ENCODE data around the gene PIGO. TPM values are rescaled to one million over a fixed set of nuclear protein-coding genes. Genes with fewer than 3 reads are reported as not detected.

Gene PIGO
- total and polyA plus RNA-seq, 9 of the 15 experiments (the other 6 are each of a cell fraction or from before 2014, with no cell fraction given) = 5.4 to 13.7 (median 9.7) TPM

DNA sequence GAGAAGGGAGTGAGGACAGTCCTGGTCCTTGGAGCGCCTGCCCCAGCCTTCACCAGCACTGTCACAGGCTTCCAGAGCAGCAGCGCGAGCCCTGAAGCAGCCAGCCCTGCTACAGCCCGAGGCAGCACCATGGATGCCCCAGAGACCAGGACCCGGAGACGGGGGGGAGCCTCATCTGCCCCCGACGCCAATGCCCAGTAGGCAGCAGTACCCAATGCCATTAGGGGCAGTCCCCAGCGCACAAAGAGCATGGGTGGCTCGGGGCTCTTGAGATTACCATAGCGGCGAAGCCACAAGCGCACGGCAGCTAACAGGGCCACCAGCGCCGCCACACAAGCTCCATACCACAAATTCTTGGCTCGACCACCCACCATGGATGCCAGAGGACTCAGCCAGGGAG lies 4.9 kb downstream of the PIGO start:
- 90% methylated on average over 12 of the region's 17 CpGs for WGBS (ENCODE audit: insufficient coverage, low coverage, missing lambda C conversion rate)
- peaks cover 62% of the 10 kb centered on the region; the same call in 2 of the 3 replicates for H3K36me3 ChIP-seq (ENCODE audit: control insufficient read depth, insufficient read depth, low read length)

GRCh38 chr9:35089434-35089833 lies 7.0 kb downstream of the PIGO start:
- ChIA-PET POLR2A (no interaction called here), CTCF (ENCODE audit: low intra/inter-chr PET ratio) (no interaction called here)
- no TSS peak for BruUV-seq (replicated peaks)
- Histone ChIP-seq H3K27ac (ENCODE audit: extremely low read depth, low read depth, low read length) (no peak overlapping the region), H3K27me3 (ENCODE audit: control insufficient read depth in 2 of 2, insufficient read depth in 2 of 2, low read length in 2 of 2) (no peaks in the 10 kb centered on the region), H3K9me3 (replicated peaks; ENCODE audit: control insufficient read depth, insufficient read depth, low read depth, low read length) (no peaks in the 10 kb centered on the region), H3K79me2 (ENCODE audit: control insufficient read depth, insufficient read depth, low read length) (no peaks in the 10 kb centered on the region), H4K20me1 (replicated peaks; ENCODE audit: control insufficient read depth, insufficient read depth, low read length) (no peaks in the 10 kb centered on the region), H3K4me1 (replicated peaks in 1 of 2; ENCODE audit: control insufficient read depth in 2 of 2, insufficient read depth in 2 of 2, low read length in 2 of 2) (peaks cover 0 to 4% of the 10 kb centered on the region in 2 experiments; a peak in 2 of 5 replicates), H3K4me3 (no peak overlapping the region), H3K9ac (ENCODE audit: insufficient read depth in 1 of 2, low read depth in 2 of 2, low read length in 2 of 2) (no peak overlapping the region), H2AFZ (ENCODE audit: low read depth, low read length) (no peak overlapping the region), H3K36me3 (ENCODE audit: control insufficient read depth, insufficient read depth, low read length) (peaks cover 62% of the 10 kb centered on the region; the same call in 2 of the 3 replicates), H3K9me1 (ENCODE audit: control insufficient read depth, insufficient read depth, low read length) (no peaks in the 10 kb centered on the region), H3K4me2 (ENCODE audit: insufficient read depth, low read length) (no peak overlapping the region)
- intact Hi-C loops (cut with micrococcal nuclease) = no loop called here
- FAIRE-seq (no peak), DNase-seq (ENCODE audit: extremely low read depth in 1 of 4, low spot score in 3 of 4) (no peak), ATAC-seq (no peak)
- 80% methylated on average over 2 of the region's 2 CpGs for WGBS (ENCODE audit: insufficient coverage, low coverage, missing lambda C conversion rate)
- in situ Hi-C loops (cut with MboI) = no loop called here
- TF ChIP-seq SP1 (CRISPR knock-in tag; IDR thresholded peaks at IDR 0.05) (no peak), CHD1 (IDR thresholded peaks at IDR 0.05; ENCODE audit: low read length) (no peak), ZNF174 (CRISPR knock-in tag; IDR thresholded peaks at IDR 0.05) (no peak), CBX5 (IDR thresholded peaks at IDR 0.05; ENCODE audit: borderline replicate concordance, low read depth) (no peak), ZNF644 (tag; IDR thresholded peaks at IDR 0.05; ENCODE audit: low read depth) (no peak), ZNF134 (CRISPR knock-in tag; conservative IDR thresholded peaks at IDR 0.05) (no peak), DEAF1 (CRISPR knock-in tag; IDR thresholded peaks at IDR 0.05) (no peak), RBM17 (IDR thresholded peaks at IDR 0.05; ENCODE audit: borderline replicate concordance, low read depth, low read length) (no peak)
- TF ChIP-seq, protein P1, sequence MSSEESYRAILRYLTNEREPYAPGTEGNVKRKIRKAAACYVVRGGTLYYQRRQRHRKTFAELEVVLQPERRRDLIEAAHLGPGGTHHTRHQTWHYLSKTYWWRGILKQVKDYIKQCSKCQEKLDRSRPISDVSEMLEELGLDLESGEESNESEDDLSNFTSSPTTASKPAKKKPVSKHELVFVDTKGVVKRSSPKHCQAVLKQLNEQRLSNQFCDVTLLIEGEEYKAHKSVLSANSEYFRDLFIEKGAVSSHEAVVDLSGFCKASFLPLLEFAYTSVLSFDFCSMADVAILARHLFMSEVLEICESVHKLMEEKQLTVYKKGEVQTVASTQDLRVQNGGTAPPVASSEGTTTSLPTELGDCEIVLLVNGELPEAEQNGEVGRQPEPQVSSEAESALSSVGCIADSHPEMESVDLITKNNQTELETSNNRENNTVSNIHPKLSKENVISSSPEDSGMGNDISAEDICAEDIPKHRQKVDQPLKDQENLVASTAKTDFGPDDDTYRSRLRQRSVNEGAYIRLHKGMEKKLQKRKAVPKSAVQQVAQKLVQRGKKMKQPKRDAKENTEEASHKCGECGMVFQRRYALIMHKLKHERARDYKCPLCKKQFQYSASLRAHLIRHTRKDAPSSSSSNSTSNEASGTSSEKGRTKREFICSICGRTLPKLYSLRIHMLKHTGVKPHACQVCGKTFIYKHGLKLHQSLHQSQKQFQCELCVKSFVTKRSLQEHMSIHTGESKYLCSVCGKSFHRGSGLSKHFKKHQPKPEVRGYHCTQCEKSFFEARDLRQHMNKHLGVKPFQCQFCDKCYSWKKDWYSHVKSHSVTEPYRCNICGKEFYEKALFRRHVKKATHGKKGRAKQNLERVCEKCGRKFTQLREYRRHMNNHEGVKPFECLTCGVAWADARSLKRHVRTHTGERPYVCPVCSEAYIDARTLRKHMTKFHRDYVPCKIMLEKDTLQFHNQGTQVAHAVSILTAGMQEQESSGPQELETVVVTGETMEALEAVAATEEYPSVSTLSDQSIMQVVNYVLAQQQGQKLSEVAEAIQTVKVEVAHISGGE (CRISPR knock-in tag; IDR thresholded peaks at IDR 0.05) = no peak

More for the DNA sequence above, 4.9 kb downstream of the PIGO start:
- Histone ChIP-seq H3K4me3 (no peak overlapping the region), H2AFZ (ENCODE audit: low read depth, low read length) (no peak overlapping the region), H3K27ac (ENCODE audit: extremely low read depth, low read depth, low read length) (no peak overlapping the region), H3K27me3 (ENCODE audit: control insufficient read depth in 2 of 2, insufficient read depth in 2 of 2, low read length in 2 of 2) (no peaks in the 10 kb centered on the region), H3K9ac (ENCODE audit: insufficient read depth in 1 of 2, low read depth in 2 of 2, low read length in 2 of 2) (no peak overlapping the region), H3K4me2 (ENCODE audit: insufficient read depth, low read length) (no peak overlapping the region), H3K9me3 (replicated peaks; ENCODE audit: control insufficient read depth, insufficient read depth, low read depth, low read length) (no peaks in the 10 kb centered on the region; the same call in 1 of the 2 replicates), H3K4me1 (replicated peaks in 1 of 2; ENCODE audit: control insufficient read depth in 2 of 2, insufficient read depth in 2 of 2, low read length in 2 of 2) (peaks cover 3 to 14% of the 10 kb centered on the region in 2 experiments; a peak in 4 of 5 replicates), H4K20me1 (replicated peaks; ENCODE audit: control insufficient read depth, insufficient read depth, low read length) (no peaks in the 10 kb centered on the region), H3K9me1 (ENCODE audit: control insufficient read depth, insufficient read depth, low read length) (no peaks in the 10 kb centered on the region), H3K79me2 (ENCODE audit: control insufficient read depth, insufficient read depth, low read length) (peaks cover 10% of the 10 kb centered on the region)
- intact Hi-C loops (cut with micrococcal nuclease) = no loop called here
- POLR2A ChIA-PET = interaction anchor here (0.5 to 2.5 kb wide), 7 partner anchors 11 to 288 kb away, joined by 3 to 13 read pairs (median 3); partner anchors contain the start of genes FANCG and STOML2
- in situ Hi-C loops (cut with MboI) = no loop called here
- ATAC-seq = no peak
- DNase-seq (ENCODE audit: extremely low read depth in 1 of 4, low spot score in 3 of 4) = no peak
- peak; percentile 39 for TF ChIP-seq RBFOX2 (IDR thresholded peaks at IDR 0.05; ENCODE audit: low read depth, low read length)
- no peak for TF ChIP-seq MCM2 (IDR thresholded peaks at IDR 0.05; ENCODE audit: low read depth)
- CTCF ChIA-PET (ENCODE audit: low intra/inter-chr PET ratio) = no interaction called here
- no TSS peak for BruUV-seq (replicated peaks)
- FAIRE-seq = no peak

All from K562 (cell line).